Mammary epithelial cell (primary cell): ENCODE data around the gene CRHBP.

ENCODE experiments used
- CTCF ChIP-seq, 2 donors: IDR thresholded peaks in 1 of 2; conservative IDR thresholded peaks in 1 of 2; 2 replicates each; pipeline ENCODE4 v1.5.1; 2011 to 2012; ENCODE audit warnings: inconsistent platforms in 2 of 2, low read length in 2 of 2, mild to moderate bottlenecking in 2 of 2, control low read depth in 1 of 2, low read depth in 1 of 2; ENCODE audit not compliant: insufficient read depth in 1 of 2; ENCODE audit errors: extremely low read depth in 1 of 2
- EZH2 ChIP-seq: IDR thresholded peaks from 2 replicates; pipeline ENCODE4 v1.6.1; 2012; ENCODE audit warnings: low read length, inconsistent platforms, borderline replicate concordance

GRCh38 chr5:76954383-76954763, 1.5 kb downstream of the CRHBP start:
- TF ChIP-seq CTCF (conservative IDR thresholded peaks at IDR 0.05 in 1 of 2, IDR thresholded peaks at IDR 0.05 in 1 of 2; ENCODE audit: extremely low read depth in 1 of 2, insufficient read depth in 1 of 2, low read depth in 1 of 2, low read length in 2 of 2) (no peak), EZH2 (no peak)
